Neural cell (in vitro differentiated cells): ENCODE results near the gene RAPGEF2. TPM values are rescaled to one million over a fixed set of nuclear protein-coding genes. Genes with fewer than 3 reads are reported as not detected.

Source experiments
- H2AFZ ChIP-seq: fragments of 200-600, 300-800 bp; sonication (generic), shearing (Covaris generic); 2 replicates; pipeline ENCODE4 v1.6.0; 2014; ENCODE audit warnings: low read depth, mild to moderate bottlenecking, antibody characterized with exemption, low read length, moderate library complexity
- H3F3A ChIP-seq: fragments of 200-600 bp; shearing (Covaris generic); 2 replicates; pipeline ENCODE4 v1.6.1; 2016; ENCODE audit warnings: mild to moderate bottlenecking, moderate library complexity, mixed read lengths, antibody characterized with exemption, low read length; ENCODE audit not compliant: insufficient read depth, poor library complexity, severe bottlenecking
- H3K27ac ChIP-seq: fragments of 200-600, 300-800 bp; sonication (generic), shearing (Covaris generic); 2 replicates; pipeline ENCODE4 v1.5.1; 2014; ENCODE audit warnings: mild to moderate bottlenecking, low read length, moderate library complexity
- H3K27me3 ChIP-seq: fragments of 300-800, 200-600 bp; sonication (generic), shearing (Covaris generic); 2 replicates; pipeline ENCODE4 v1.6.0; 2014; ENCODE audit warnings: mild to moderate bottlenecking, low read depth, low read length, moderate library complexity; ENCODE audit not compliant: insufficient read depth
- H3K36me3 ChIP-seq: fragments of 300-800, 200-600 bp; sonication (generic), shearing (Covaris generic); 2 replicates; pipeline ENCODE4 v1.5.1; 2014; ENCODE audit warnings: mild to moderate bottlenecking, antibody characterized with exemption, low read length, moderate library complexity; ENCODE audit not compliant: insufficient read depth
- H3K4me2 ChIP-seq: fragments of 300-800, 200-600 bp; sonication (generic), shearing (Covaris generic); 2 replicates; pipeline ENCODE4 v1.6.0; 2014; ENCODE audit warnings: mild to moderate bottlenecking, low read length
- H3K4me3 ChIP-seq: fragments of 300-800, 200-600 bp; sonication (generic), shearing (Covaris generic); 2 replicates; pipeline ENCODE4 v1.5.1; 2014; ENCODE audit warnings: mild to moderate bottlenecking, low read length, moderate library complexity
- H3K79me2 ChIP-seq: fragments of 200-600 bp; shearing (Covaris generic); replicated peaks from 2 replicates; pipeline ENCODE4 v1.6.0; 2014; ENCODE audit warnings: mild to moderate bottlenecking, low read length, moderate library complexity; ENCODE audit not compliant: insufficient read depth
- H3K9ac ChIP-seq: fragments of 300-800, 200-600 bp; sonication (generic), shearing (Covaris generic); 2 replicates; pipeline ENCODE4 v1.6.1; 2016; ENCODE audit warnings: mild to moderate bottlenecking, low read length, mixed read lengths
- H3K9me2 ChIP-seq: fragments of 200-600 bp; shearing (Covaris generic); 2 replicates; pipeline ENCODE4 v1.6.1; 2016; ENCODE audit warnings: mild to moderate bottlenecking, low read length, mixed read lengths; ENCODE audit not compliant: insufficient read depth
- H3K9me3 ChIP-seq: fragments of 200-600, 300-800 bp; sonication (generic), shearing (Covaris generic); 2 replicates; pipeline ENCODE4 v1.6.1; 2016; ENCODE audit warnings: mild to moderate bottlenecking, mixed run types, low read length, moderate library complexity, mixed read lengths
- H4K20me1 ChIP-seq: fragments of 200-600 bp; shearing (Covaris generic); 2 replicates; pipeline ENCODE4 v1.6.1; 2016; ENCODE audit warnings: mild to moderate bottlenecking, mixed run types; ENCODE audit not compliant: insufficient read depth
- EP300 ChIP-seq: fragments of 450-650 bp; conservative IDR thresholded peaks from 2 replicates; pipeline ENCODE4 v1.6.1; 2014; ENCODE audit warnings: antibody characterized with exemption, mild to moderate bottlenecking, moderate library complexity; ENCODE audit not compliant: poor library complexity, severe bottlenecking
- EZH2 ChIP-seq: fragments of 200-600, 300-800 bp; shearing (Covaris generic), sonication (generic); IDR thresholded peaks from 2 replicates; pipeline ENCODE4 v1.6.1; 2014; ENCODE audit warnings: antibody characterized with exemption, low read length, borderline replicate concordance, mild to moderate bottlenecking; ENCODE audit not compliant: insufficient read depth, poor library complexity, severe bottlenecking
- MXI1 ChIP-seq: fragments of 450-650 bp; conservative IDR thresholded peaks from 2 replicates; pipeline ENCODE4 v1.6.1; 2014; ENCODE audit warnings: antibody characterized with exemption, mild to moderate bottlenecking; ENCODE audit not compliant: poor library complexity, severe bottlenecking
- POLR2AphosphoS5 ChIP-seq: IDR thresholded peaks from 2 replicates; pipeline ENCODE4 v1.6.1; 2012
- RAD21 ChIP-seq: fragments of 450-650 bp; conservative IDR thresholded peaks from 2 replicates; pipeline ENCODE4 v1.6.1; 2014; ENCODE audit warnings: antibody characterized with exemption, mild to moderate bottlenecking, moderate library complexity
- SMC3 ChIP-seq: fragments of 450-650 bp; conservative IDR thresholded peaks from 2 replicates; pipeline ENCODE4 v1.6.1; 2014; ENCODE audit warnings: antibody characterized with exemption, mild to moderate bottlenecking, moderate library complexity; ENCODE audit not compliant: poor library complexity
- TAF1 ChIP-seq: IDR thresholded peaks from 2 replicates; pipeline ENCODE4 v1.6.1; 2012; ENCODE audit warnings: low read depth
- polyA plus RNA-seq: library from polyadenylated mRNA; depleted of rRNA; stranded (reverse); fragments of >200 nt; gene quantifications from 2 replicates; pipeline ENCODE4 v1.2.3, GENCODE V29; 2014
- TF ChIP-seq, protein P1 (sequence below): fragments of 450-650 bp; IDR thresholded peaks from 2 replicates; pipeline ENCODE4 v1.5.1; 2014; ENCODE audit warnings: antibody characterized with exemption, mild to moderate bottlenecking, moderate library complexity; ENCODE audit not compliant: poor library complexity, severe bottlenecking
- TF ChIP-seq, protein P2 (sequence below): IDR thresholded peaks from 2 replicates; pipeline ENCODE4 v1.6.1; 2012; ENCODE audit warnings: borderline replicate concordance

The RAPGEF2 gene
- polyA plus RNA-seq, 1 donor from 2014 or later: 134 TPM

DNA sequence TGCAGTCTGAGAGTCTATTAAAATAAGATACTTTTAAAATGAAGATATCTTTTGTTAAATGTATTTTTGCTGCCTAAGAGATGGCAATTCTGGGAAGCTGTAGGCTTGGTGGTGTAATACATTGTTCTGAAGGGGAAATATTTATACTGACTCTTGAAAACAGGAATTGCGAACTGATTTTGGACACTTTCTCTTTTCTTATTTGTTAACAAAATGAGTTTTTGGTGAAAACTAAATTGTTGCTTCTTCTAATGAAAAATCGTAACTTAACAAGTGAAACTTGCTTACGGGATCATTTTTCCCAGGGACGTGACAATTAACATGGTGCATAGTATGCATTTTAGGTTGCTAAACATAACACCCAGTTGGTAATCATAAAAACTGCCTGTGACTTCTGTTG lies 71.0 kb downstream of the RAPGEF2 start:
- Histone ChIP-seq H3K4me3 (no peak overlapping the region), H4K20me1 (peaks cover 5% of the 10 kb centered on the region), H3K27me3 (no peaks in the 10 kb centered on the region), H3F3A (no peaks in the 10 kb centered on the region), H3K27ac (no peak overlapping the region), H3K9me3 (no peaks in the 10 kb centered on the region), H3K4me2 (no peak overlapping the region), H3K36me3 (no peaks in the 10 kb centered on the region), H3K9ac (no peak overlapping the region), H2AFZ (no peak overlapping the region), H3K79me2 (peaks cover 100% of the 10 kb centered on the region), H3K9me2 (no peaks in the 10 kb centered on the region)
- TF ChIP-seq, protein P1, sequence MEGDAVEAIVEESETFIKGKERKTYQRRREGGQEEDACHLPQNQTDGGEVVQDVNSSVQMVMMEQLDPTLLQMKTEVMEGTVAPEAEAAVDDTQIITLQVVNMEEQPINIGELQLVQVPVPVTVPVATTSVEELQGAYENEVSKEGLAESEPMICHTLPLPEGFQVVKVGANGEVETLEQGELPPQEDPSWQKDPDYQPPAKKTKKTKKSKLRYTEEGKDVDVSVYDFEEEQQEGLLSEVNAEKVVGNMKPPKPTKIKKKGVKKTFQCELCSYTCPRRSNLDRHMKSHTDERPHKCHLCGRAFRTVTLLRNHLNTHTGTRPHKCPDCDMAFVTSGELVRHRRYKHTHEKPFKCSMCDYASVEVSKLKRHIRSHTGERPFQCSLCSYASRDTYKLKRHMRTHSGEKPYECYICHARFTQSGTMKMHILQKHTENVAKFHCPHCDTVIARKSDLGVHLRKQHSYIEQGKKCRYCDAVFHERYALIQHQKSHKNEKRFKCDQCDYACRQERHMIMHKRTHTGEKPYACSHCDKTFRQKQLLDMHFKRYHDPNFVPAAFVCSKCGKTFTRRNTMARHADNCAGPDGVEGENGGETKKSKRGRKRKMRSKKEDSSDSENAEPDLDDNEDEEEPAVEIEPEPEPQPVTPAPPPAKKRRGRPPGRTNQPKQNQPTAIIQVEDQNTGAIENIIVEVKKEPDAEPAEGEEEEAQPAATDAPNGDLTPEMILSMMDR: no peak
- TF ChIP-seq, protein P2, sequence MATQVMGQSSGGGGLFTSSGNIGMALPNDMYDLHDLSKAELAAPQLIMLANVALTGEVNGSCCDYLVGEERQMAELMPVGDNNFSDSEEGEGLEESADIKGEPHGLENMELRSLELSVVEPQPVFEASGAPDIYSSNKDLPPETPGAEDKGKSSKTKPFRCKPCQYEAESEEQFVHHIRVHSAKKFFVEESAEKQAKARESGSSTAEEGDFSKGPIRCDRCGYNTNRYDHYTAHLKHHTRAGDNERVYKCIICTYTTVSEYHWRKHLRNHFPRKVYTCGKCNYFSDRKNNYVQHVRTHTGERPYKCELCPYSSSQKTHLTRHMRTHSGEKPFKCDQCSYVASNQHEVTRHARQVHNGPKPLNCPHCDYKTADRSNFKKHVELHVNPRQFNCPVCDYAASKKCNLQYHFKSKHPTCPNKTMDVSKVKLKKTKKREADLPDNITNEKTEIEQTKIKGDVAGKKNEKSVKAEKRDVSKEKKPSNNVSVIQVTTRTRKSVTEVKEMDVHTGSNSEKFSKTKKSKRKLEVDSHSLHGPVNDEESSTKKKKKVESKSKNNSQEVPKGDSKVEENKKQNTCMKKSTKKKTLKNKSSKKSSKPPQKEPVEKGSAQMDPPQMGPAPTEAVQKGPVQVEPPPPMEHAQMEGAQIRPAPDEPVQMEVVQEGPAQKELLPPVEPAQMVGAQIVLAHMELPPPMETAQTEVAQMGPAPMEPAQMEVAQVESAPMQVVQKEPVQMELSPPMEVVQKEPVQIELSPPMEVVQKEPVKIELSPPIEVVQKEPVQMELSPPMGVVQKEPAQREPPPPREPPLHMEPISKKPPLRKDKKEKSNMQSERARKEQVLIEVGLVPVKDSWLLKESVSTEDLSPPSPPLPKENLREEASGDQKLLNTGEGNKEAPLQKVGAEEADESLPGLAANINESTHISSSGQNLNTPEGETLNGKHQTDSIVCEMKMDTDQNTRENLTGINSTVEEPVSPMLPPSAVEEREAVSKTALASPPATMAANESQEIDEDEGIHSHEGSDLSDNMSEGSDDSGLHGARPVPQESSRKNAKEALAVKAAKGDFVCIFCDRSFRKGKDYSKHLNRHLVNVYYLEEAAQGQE: no peak
- no peak for TF ChIP-seq RAD21
- no peak for TF ChIP-seq EZH2

DNA sequence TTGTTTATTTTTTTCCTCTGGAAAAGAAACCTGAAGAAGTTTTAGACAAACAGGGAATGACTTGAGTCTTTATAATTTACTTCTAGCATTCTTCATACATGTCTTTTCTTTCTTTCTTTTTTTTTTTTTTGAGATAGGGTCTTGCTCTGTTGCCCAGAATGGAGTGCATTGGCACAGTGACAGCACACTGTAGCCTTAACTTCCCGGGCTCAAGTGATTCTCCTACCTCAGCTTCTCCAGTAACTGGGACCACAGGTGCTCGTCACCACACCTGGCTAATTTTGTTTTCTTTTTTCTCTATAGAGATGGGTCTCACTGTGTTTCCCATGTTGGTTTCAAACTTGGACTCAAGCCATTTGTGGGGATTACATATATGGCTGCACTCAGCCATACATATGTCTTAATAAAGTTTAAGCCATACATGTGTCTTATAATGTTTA lies 71.8 kb downstream of the RAPGEF2 start:
- no peaks in the 10 kb centered on the region for H3K9me3 ChIP-seq
- H3K9me2 ChIP-seq: no peaks in the 10 kb centered on the region
- no peak overlapping the region for H3K4me2 ChIP-seq
- no peaks in the 10 kb centered on the region for H3K27me3 ChIP-seq
- H3K27ac ChIP-seq: peak overlapping the region; percentile 19
- no peak overlapping the region for H3K9ac ChIP-seq
- H2AFZ ChIP-seq: no peak overlapping the region
- H3K4me3 ChIP-seq: peak overlapping the region; percentile 53
- H4K20me1 ChIP-seq: peaks cover 11% of the 10 kb centered on the region
- peaks cover 100% of the 10 kb centered on the region for H3K79me2 ChIP-seq
- TF ChIP-seq EP300 (no peak), MXI1 (no peak), POLR2AphosphoS5 (no peak), TAF1 (no peak), SMC3 (no peak), RAD21 (no peak), EZH2 (no peak)
- TF ChIP-seq, protein P2: no peak
- TF ChIP-seq, protein P1: no peak
- H3K36me3 ChIP-seq: no peaks in the 10 kb centered on the region
- no peaks in the 10 kb centered on the region for H3F3A ChIP-seq
